ENCODE measurements around the gene PON3.

The PON3 gene

GRCh38 chr7:95338832-95339231 lies 57.3 kb downstream of the PON3 start:
- FAIRE-seq, result no peak

GRCh38 chr7:95335093-95335492 lies 61.1 kb downstream of the PON3 start:
- FAIRE-seq, result no peak

GRCh38 chr7:95334447-95334846 lies 61.7 kb downstream of the PON3 start:
- no peak for FAIRE-seq

GRCh38 chr7:95330961-95331337 lies 65.2 kb downstream of the PON3 start:
- FAIRE-seq, result no peak

- FAIRE-seq, result no peak
Measured at GRCh38 chr7:95330204-95330960, 65.8 kb downstream of the PON3 start.

- no peak for FAIRE-seq
Measured at GRCh38 chr7:95327356-95327755, 68.8 kb downstream of the PON3 start.

- FAIRE-seq, result no peak
Measured at GRCh38 chr7:95324431-95324830, 71.7 kb downstream of the PON3 start, which contains the start of gene PON1. PON1 (minus strand) TSS chr7:95324532; CDS start chr7:95324475, 57 bp downstream.

GRCh38 chr7:95323410-95324129 lies 72.6 kb downstream of the PON3 start:
- FAIRE-seq, result no peak

- FAIRE-seq, result no peak
Measured at GRCh38 chr7:95322854-95323253, 73.3 kb downstream of the PON3 start.

GRCh38 chr7:95322396-95322795 lies 73.8 kb downstream of the PON3 start:
- FAIRE-seq, result no peak

- no peak for FAIRE-seq
Measured at GRCh38 chr7:95321720-95322119, 74.5 kb downstream of the PON3 start.

- FAIRE-seq, result no peak
Measured at GRCh38 chr7:95320651-95321050, 75.5 kb downstream of the PON3 start.

GRCh38 chr7:95319570-95319969 lies 76.6 kb downstream of the PON3 start:
- FAIRE-seq, result no peak

- FAIRE-seq, result no peak
Measured at GRCh38 chr7:95318501-95319100, 77.6 kb downstream of the PON3 start.

GRCh38 chr7:95317966-95318365 lies 78.2 kb downstream of the PON3 start:
- no peak for FAIRE-seq

- FAIRE-seq, result no peak
Measured at GRCh38 chr7:95317546-95317945, 78.6 kb downstream of the PON3 start.

GRCh38 chr7:95316588-95316987 lies 79.6 kb downstream of the PON3 start:
- no peak for FAIRE-seq

GRCh38 chr7:95312561-95312960 lies 83.6 kb downstream of the PON3 start:
- no peak for FAIRE-seq

GRCh38 chr7:95311389-95311788 lies 84.8 kb downstream of the PON3 start:
- no peak for FAIRE-seq

- FAIRE-seq, result no peak
Measured at GRCh38 chr7:95309951-95310350, 86.2 kb downstream of the PON3 start.
